ENCODE measurements around the gene S100A5.

The S100A5 gene

GRCh38 chr1:153532769-153533599 is 7.8 kb downstream of the S100A5 start:
- no peaks in the 10 kb centered on the region for H3K36me3 ChIP-seq
- peak overlapping the region; percentile 81 for H3K27ac ChIP-seq
- H3K27me3 ChIP-seq (ENCODE audit: insufficient read depth, low read depth, severe bottlenecking): no peaks in the 10 kb centered on the region
- peak; percentile 96 for TF ChIP-seq CTCF (IDR thresholded peaks at IDR 0.05; ENCODE audit: low read depth, low read length)
- no peaks in the 10 kb centered on the region for H3K9me3 ChIP-seq (ENCODE audit: severe bottlenecking)
- DNase-seq: peak; percentile 99
- H3K4me3 ChIP-seq (ENCODE audit: low read depth, low read length): peak overlapping the region; percentile 21

- no peaks in the 10 kb centered on the region for H3K27me3 ChIP-seq (ENCODE audit: insufficient read depth, low read depth, severe bottlenecking)
- H3K36me3 ChIP-seq: no peaks in the 10 kb centered on the region
- peak overlapping the region; percentile 81 for H3K27ac ChIP-seq
- H3K9me3 ChIP-seq (ENCODE audit: severe bottlenecking): no peaks in the 10 kb centered on the region
- no peak overlapping the region for H3K4me3 ChIP-seq (ENCODE audit: low read depth, low read length)
- peak; percentile 71 for DNase-seq
- no peak for TF ChIP-seq CTCF (IDR thresholded peaks at IDR 0.05; ENCODE audit: low read depth, low read length)
Observed at GRCh38 chr1:153532181-153532580, 8.6 kb downstream of the S100A5 start.

- TF ChIP-seq CTCF (IDR thresholded peaks at IDR 0.05; ENCODE audit: low read depth, low read length): no peak
- Histone ChIP-seq H3K27ac (peak overlapping the region; percentile 81), H3K27me3 (ENCODE audit: insufficient read depth, low read depth, severe bottlenecking) (no peaks in the 10 kb centered on the region), H3K4me3 (ENCODE audit: low read depth, low read length) (no peak overlapping the region), H3K9me3 (ENCODE audit: severe bottlenecking) (no peaks in the 10 kb centered on the region), H3K36me3 (no peaks in the 10 kb centered on the region)
- peak; percentile 71 for DNase-seq
Observed at GRCh38 chr1:153531638-153532037, 9.1 kb downstream of the S100A5 start.

- H3K36me3 ChIP-seq: no peaks in the 10 kb centered on the region
- peaks cover 2% of the 10 kb centered on the region for H3K9me3 ChIP-seq (ENCODE audit: severe bottlenecking)
- no peaks in the 10 kb centered on the region for H3K27me3 ChIP-seq (ENCODE audit: insufficient read depth, low read depth, severe bottlenecking)
- H3K27ac ChIP-seq: no peak overlapping the region
- TF ChIP-seq CTCF (IDR thresholded peaks at IDR 0.05; ENCODE audit: low read depth, low read length): no peak
- no peak overlapping the region for H3K4me3 ChIP-seq (ENCODE audit: low read depth, low read length)
- no peak for DNase-seq
Observed at GRCh38 chr1:153527683-153528040, 13.1 kb downstream of the S100A5 start.

- Histone ChIP-seq H3K9me3 (ENCODE audit: severe bottlenecking) (peaks cover 2% of the 10 kb centered on the region), H3K27me3 (ENCODE audit: insufficient read depth, low read depth, severe bottlenecking) (no peaks in the 10 kb centered on the region), H3K36me3 (no peaks in the 10 kb centered on the region), H3K4me3 (ENCODE audit: low read depth, low read length) (no peak overlapping the region), H3K27ac (peak overlapping the region; percentile 86)
- TF ChIP-seq CTCF (IDR thresholded peaks at IDR 0.05; ENCODE audit: low read depth, low read length): no peak
- DNase-seq: no peak
Observed at GRCh38 chr1:153527023-153527682, 13.6 kb downstream of the S100A5 start.
